Measurements from ENCODE around the gene IRS2.

Gene IRS2

DNA sequence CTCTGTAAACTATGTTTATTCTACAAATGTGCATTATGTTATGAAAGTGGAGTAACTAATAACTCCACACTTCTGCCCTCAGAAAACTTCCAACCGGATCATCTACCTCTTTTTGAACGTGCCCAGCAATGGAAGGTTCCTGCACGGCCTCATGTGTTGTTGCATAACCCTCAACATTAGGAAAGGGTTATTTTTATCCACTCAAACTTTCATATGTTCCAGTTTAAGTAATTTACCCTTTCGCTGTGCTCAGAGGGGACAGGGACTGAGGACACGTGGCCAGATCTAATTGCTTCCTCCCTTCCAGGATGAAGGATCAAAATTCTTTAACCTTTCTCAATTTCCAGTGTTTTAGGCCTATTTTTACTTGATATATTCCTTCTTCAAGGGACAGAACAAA lies 29.6 kb downstream of the IRS2 start:
- DNase-seq (ENCODE audit: low spot score), result no peak

DNA sequence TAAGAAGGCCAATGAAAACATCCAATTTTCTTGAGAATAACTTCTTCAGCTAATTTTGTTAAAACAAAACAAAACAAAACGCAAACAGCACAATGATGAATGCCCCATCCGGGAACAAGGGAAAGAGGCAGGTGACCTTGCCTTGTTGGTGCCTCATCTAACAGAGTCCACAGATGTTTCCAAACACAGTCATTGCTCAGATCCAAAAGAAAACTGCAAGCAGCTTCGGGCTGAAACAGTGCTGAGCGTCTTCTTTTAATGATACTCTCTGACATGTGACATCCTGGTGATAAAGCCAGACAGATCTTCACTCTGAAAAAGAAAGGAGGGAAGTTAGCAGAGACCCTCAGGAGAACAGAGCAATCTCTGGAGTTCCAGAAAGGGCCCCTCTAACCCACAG lies 30.4 kb downstream of the IRS2 start:
- DNase-seq (ENCODE audit: low spot score), result no peak

DNA sequence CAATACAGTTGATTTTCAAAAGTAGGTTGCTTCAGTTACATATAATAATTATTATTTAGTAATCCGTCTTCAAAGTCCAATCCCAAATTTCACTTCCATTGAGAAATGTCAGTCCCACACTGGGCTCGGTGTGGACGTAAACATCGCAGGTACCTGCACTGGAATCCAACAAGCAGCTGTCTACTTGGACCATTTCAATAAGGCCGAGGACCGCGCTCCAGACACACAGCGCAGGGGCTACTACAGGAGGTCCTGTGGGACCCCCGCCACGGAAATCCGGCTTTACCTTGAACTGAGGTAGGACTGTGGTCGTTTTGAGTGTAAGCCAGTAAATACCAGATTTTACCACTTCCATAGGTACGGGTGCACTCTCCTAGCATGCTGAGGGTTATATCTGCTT lies 30.8 kb downstream of the IRS2 start:
- no peak for DNase-seq (ENCODE audit: low spot score)

DNA sequence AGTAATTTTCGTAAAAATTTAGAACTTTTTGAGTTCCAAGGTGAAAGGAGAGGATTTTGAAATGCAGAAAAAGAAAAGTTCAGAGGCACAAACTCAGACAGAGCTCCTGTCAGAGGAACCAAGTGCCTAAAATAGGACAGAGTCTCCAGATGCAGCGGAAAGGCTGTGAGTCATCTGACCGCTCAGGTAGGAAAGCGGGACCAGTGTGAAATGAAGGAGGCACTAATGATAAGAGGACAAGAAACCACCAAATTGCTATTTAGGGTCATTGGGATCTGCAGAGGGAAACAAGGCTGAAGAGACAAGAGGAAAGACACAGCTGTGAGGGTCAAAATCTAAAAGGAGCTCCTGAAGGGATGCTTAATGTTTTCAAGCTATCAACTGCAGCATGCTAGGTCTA lies 34.9 kb downstream of the IRS2 start:
- no peak for DNase-seq (ENCODE audit: low spot score)

DNA sequence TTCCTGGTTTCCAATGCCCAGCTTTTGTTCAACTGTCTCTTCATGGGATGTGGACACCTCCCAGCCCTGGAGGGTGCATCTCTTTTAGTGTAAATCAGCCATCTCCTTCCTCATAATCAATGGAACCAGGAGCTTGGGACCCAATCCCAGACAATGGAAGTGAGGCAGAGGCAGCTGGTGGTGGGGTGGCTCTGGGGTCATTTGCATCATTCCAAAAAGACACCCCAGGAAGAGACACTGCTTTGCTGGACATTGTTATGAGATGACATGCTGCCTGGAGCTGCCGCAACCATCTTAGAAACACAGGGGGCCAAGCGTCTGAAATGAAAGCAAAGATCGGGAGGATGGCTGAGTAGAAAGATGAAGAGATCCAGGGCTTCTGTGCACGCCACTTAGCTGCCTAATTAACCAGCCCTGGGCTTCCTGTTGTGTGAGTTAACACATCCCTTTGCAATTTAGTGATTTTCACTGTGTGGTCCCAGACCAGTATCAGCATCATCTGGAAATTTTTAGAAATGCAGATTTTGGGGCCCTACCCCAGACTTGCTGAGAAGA lies 36.1 kb downstream of the IRS2 start:
- no peak for DNase-seq (ENCODE audit: low spot score)

DNA sequence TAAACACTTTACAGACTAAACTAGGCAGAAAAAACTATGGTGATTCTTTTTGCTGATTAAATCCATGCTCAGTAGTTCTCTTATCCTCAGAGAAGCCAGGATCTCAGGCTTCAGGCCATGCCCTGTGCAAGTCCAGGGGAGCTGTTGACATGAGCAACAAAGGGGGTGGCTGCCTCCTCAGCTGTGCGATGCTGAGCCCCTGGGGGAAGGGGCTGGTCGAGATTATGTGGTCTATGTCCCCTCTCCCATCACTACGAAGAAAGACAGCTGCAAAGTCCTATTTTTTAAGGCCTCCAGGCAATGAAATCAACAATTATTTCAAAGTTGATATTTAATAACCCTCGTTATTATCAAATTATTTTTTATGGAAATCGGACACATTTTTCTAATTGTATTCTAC lies 37.0 kb downstream of the IRS2 start:
- DNase-seq (ENCODE audit: low spot score), result no peak

DNA sequence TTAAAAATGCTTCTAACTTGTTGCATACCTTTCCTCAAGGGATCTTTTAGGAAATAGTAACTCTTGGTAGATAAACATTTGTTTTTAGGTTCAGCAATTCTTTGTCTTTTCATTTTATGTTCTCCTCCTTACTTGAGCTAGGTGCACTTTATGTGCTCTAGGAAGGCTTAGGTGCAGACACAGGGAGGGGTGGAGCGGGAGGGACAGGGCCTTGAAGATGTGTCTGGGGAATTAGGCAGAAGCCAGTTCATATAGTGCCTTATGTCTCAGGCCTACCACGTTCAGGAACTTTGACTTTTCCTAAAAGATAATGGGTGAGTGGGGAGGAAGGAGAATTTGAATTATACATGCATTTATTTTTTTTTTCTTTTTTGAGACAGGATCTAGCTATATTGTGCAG lies 37.7 kb downstream of the IRS2 start:
- DNase-seq (ENCODE audit: low spot score), result no peak

DNA sequence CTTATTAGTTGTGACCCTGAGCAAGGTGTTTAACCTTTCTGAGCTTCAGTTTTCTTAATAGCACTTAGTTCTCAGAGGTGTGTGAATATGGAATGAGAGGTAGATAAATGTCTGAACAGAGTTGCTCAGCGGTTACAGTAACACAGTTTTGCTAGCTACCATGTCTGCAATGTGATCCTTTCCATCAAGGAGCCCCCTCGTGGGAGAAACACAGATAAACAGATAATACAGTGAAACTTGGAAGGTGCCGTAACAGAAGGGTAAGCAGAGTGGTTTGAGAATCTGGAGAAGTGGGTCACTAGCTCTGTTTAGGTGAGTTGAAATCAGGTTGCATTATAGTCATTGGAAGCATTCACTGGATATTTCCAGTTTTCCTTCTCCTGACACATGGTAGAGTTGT lies 38.9 kb downstream of the IRS2 start:
- DNase-seq (ENCODE audit: low spot score), result no peak

DNA sequence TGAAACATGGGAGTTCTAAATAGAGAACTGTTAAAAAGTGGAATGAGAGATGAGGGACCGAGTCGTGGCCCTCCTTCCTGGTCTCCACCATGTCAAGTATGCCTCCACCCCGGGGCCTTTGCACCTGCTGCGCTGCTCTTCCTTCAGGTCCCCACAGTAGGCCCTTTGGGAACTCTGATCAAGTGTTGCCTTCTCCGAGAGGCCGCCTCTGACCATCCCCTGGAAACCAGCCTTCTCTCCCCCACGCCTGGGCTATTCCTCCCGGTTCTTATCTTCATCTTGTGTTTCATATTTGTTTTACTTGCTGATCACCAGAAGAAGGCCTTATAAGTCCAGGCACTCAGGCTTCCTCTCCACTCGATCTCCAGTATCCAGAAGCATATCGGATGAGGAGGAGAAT lies 40.0 kb downstream of the IRS2 start:
- DNase-seq (ENCODE audit: low spot score), result no peak

DNA sequence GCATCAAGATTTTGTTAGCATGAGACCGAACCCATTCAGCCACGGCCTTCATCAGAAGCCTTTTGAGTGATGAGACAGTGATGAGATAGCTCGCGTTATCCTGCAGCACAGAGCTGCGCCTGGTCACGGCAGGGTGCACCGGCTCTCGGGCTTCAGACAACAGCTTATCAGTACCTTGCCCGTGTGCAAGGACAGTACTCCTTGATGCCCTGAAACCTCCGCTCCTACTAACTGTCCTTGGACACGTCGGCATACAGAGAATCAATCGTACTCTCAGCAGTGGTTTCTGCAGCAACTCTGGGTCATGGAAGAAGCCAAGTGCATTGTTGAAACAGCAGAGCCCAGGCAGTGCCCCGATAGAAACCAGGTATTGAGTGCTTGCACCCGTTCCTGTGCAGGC lies 40.7 kb downstream of the IRS2 start:
- DNase-seq (ENCODE audit: low spot score), result no peak

DNA sequence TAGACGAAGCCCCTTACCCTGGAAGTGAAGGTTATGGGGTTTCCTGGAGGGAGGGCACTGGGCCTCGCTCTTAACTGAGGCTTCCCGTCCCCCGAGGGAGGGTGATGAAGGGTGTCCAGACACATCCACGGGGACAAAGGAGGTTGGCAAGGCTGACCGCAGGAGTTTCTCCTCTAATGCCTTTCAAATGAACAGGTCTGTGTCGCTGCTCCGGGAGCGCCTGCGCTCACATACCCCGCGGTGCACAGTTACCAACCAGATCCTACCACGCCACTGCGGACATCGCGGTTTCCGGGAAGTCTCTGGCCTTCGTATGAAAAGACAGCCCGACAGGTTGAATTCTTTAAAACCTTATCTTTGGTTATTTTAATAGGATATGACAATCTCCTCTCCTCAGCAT lies 41.3 kb downstream of the IRS2 start:
- no peak for DNase-seq (ENCODE audit: low spot score)

DNA sequence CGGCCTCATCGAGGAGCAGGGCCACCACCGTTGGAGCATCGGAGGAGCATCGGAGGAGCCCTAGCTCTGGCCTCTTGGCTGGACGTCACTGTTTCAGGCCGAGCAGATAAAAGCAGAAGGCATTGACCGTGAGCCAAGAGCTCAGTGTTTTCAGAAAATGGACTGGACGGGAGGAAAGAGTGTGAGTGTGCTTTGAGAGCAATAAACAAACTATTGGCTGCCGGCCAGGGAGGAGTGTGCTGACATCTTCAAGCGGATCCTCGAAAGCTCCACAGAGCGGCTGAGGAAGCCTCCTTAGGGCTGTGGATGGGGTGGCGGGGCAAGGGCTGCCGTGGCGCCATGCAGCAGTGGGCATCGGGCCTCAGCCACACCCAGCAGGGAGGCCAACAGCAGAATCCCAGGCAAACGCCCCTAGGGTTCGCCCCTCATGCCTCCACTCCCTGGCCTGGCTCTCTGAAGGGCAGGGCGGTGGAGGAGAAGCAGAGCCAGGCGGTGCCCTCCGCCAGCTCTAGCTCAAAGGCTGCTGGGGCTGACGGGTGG lies 41.8 kb downstream of the IRS2 start:
- peak; percentile 54 for DNase-seq (ENCODE audit: low spot score)

DNA sequence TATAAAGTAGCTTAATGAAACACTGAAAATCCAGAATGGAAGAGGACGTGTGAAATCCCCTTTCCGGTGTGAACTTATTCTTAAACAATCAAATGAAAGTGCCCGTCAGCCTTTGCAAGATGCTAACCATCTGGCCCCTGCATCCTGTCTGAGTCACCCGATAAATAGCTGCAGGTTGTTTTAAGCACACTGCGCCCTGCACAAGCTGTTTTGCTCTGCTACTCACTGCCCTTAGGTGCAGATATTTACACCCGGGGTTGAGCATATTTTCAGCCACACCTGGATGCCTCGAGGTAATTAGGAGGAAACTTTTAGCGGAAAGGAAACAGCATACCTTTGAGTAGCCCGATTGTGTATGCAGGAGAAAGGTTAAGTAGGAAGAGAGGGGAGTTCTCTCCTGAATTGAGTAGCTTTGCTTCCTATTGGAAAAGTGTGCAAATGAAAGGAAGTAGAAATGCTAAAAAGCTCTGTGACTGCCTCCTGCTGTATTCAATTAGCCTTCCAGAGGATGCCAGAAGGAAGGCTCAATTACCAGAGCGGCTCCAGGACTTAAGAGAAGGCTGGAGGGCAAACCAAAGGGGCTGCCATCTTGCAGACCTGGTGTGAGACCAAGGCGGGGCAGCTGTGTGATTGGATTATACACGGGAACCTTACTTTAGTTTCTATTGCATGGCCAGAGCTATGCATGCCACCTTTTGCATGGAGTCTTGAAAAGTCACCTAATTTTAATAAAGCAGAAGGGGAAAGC lies 42.5 kb downstream of the IRS2 start:
- peak; percentile 28 for DNase-seq (ENCODE audit: low spot score)

DNA sequence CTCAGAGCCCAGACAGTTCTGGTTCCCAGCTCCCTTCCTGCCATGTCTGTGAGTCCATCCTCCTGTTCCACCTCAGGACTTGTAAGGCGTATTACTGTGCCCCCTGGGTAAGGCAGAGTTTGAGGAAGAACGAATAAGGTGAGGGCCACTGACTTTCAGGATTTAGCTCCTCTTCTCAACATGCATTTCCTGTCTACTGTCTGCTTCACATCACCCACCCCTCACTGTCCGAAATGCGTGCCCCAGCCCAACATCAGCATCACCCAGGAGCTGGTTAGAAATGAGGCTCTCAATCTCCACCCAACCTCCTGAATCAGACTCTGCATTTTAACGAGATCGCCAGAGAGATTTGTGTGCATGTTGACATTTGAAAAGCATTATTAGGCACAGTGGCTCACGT lies 44.4 kb downstream of the IRS2 start:
- DNase-seq (ENCODE audit: low spot score), result no peak

DNA sequence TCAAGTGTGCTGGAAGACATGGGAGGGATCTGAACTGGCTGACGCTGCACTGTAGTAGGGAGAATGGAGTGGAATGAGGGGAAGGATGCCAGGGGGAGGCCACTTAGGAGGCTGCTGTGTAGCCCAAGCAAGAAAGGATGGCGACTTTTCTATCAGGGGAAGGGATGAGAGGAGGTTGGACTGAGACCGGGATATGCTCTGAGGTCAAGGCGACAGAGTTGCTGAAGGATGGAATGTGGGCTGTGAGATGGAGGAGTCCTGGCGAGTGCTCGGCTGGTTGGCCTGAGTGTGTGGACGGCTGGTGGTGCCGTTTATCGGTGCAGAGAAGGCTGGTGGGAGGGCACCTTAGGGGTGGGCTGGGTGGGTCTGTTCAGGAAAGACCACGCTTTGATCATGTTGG lies 45.7 kb downstream of the IRS2 start:
- DNase-seq (ENCODE audit: low spot score), result no peak

DNA sequence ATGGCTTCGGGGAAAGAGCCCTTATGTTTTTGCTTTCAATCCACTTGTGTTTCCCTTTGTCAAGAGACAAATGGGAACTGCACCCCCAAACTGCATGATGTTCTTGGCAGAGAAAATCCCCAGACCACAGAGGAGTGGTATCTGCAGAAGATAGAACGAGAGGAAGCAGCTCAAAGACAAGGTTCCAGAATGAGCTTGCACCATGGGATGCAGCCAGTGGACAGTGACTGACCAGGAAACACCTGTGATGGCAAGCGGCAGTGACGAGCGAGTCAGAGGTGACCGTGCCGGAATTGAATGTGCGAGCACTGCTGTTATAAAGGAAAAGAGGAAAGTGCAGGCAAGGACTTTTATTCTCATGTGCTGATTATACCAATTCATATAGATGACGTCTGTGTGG lies 46.3 kb downstream of the IRS2 start:
- no peak for DNase-seq (ENCODE audit: low spot score)

DNA sequence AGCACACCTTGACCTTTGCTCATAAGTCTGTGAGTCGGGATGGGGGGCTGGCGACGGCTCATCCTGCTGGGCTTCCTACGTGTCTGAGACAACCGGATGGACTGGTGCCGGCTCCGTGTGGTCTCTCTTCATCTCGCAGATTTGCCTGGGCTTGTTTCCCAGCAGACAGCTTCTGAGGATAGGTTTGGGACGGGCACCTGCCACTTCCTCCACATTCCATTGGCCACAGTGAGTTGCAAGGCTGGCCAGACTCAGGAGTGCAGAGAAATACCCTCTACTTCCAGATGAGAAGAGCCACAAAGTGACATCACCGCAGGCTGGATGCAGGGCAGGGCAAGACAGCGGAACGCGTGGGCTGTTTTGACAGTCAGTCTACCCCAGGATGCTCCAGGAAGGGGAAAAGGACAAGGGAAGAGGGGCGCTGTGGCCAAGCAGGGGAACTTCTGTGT lies 48.1 kb downstream of the IRS2 start:
- no peak for DNase-seq (ENCODE audit: low spot score)

DNA sequence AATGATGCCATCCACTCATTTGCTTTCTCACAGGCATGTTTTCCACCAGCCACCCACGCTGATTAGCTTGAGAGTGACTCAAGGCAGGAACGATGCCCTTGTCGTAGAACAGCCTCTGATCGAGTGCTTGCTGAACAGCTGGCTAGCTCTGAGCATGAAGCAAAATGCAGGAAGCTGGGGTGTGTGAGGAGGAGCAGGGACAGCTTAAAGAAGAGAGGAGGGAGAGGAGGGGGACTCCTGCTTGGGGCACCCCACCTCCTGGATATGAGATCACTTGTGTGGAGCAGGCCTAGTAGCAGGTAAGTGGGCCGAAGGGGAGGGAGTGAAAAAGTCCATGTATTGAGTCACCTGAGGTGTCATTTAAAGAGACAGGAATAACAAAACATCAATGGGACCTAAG lies 48.8 kb downstream of the IRS2 start:
- DNase-seq (ENCODE audit: low spot score), result no peak

DNA sequence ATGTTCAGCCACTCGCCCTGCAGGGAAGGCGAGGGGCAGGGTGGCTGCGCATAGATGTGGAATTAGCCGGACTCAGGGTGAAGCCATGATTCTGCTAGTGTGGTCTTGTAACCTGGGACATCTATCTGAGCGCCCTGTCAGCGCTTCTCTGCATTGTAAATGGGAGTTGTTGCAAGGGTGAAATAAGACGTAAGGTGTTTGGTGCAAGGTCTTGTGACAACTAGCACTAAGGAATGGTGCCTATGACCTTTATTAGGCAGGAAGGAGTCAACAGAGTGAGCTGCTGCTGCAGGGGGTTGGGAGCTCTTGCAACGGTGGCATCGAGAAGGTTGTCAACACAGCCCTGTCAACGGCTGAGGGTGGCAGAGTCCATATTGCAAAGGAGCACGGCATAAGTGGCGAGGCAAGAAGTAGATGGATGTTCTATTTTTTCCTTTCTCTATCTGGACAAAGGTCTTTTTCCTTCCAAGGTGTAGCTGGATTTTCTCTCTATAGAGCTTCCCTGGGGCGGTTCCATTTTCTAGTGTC lies 49.3 kb downstream of the IRS2 start:
- no peak for DNase-seq (ENCODE audit: low spot score)

DNA sequence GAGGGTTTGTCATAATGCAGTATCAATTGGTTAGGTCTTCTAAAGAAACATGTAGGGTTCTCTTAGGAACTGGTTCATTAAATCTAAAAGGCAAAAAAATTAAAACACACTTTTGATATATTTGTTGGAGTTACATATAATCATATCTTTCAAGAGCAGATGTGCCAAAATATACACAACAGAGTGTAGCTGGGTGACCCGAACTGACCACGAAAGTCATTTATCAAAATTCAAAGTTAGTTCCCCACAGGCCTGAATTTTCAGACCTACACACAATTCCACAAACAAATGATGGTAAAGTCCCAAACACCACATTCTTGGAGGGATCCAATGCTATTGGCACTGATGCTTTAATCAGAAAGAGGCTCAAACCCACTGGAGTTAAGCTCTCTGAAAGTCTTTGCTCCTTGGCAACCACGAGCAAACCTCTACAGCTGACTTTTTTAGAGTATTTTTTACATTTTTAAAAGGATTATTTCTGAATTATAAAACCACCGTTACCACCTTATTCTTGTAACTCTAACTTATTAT lies 50.9 kb downstream of the IRS2 start:
- DNase-seq (ENCODE audit: low spot score), result no peak

DNA sequence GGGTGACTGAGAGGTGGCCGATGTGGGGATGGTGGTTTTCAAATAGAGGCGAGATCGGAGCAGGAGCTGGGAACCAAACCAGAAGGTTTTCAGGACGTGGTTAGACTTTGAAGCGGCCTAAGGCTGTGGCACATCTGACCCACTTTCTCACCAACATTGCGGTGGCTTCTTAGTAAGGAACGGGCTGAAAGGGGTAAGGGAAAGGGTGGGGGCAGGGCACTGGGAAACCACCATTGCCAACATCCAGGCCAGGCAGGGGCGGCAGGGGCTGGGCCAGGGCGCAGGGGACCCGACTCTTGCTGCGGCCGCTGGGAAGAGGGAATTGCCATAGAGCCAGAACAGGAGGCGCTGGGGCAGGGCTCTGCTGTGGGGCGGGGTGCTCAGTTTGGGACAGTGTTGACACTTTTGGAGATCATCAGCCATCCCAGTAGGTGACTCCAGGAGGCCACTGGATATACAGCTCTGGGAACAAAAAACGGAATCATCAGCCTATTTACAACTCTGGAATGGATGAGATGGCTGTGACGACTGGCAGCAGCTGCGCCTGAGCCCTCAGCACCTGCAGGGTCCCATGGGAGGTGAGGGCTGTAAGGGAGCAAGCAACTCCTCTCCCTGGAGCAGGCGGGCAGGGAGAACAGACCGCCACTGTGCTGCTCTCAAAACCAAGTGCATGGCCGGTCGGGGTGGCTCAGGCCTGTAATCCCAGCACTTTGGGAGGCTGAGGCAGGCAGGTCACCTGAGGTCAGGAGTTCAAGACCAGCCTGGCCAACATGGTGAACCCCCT lies 52.2 kb downstream of the IRS2 start:
- DNase-seq (ENCODE audit: low spot score), result no peak

DNA sequence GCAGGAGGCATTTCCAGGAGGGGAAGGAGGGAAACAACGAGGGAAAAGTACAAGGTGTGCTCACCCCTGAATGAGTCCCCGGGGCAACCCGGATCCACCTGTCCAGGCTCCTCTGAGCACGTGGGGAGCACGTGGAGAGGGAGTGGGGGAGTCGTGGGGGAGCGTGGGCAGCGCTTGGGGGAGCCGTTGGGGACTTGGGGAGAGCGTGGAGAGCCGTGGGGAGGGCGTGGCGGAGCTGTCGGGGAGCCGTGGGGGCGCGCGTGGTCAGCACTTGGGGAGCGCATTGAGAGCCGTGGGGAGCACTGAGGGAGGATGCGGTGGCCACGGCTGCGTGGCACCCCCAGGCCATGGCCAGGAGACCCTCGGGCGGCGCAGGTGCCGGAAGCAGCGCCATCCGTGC lies 52.8 kb downstream of the IRS2 start:
- DNase-seq (ENCODE audit: low spot score), result no peak
